Astrocyte of the hippocampus (primary cell): ENCODE results near the gene OSBPL2.

Experiments used
- DNase-seq: peaks from one replicate; pipeline ENCODE4 v3.0.0; 2011; ENCODE audit warnings: low read depth, low spot score

The OSBPL2 gene

GRCh38 chr20:62206388-62206775 lies 31.9 kb upstream of the OSBPL2 start:
- DNase-seq: no peak

DNA sequence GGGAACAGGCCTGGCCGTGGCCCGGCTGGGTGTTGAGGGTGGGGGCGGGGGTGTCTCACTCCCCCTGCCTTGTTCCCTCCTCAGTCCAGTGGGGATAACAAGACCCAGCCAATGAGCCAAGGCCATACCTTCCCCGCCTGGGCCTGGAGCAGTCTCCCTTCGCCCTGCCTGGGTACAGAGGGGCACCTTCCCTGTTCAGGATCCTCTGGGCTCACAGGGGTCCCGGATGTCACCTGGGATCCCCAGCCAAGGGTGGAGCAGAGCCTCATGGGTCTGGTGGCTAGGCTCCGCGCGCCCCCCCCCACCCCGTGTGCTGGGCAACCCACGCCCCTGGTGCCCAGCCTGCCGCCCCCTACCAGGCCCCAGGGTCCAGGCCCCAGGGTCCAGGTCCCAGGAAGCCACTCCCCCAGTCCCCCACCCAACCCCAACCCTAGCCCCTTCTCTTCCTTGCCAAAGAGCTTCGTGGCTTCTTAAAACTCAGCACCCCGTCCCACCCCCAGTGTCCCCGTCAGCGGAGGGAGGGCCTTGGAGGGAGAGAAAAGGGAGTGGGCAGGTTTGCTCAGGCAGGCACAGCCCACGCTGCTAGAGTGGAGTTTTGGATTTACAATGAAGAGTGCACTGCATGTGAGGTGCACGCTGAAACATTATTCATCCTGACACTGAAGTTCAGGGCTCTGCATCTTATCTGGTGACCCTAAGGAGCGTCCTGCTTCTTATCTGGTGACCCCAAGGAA lies 30.1 kb upstream of the OSBPL2 start:
- no peak for DNase-seq

DNA sequence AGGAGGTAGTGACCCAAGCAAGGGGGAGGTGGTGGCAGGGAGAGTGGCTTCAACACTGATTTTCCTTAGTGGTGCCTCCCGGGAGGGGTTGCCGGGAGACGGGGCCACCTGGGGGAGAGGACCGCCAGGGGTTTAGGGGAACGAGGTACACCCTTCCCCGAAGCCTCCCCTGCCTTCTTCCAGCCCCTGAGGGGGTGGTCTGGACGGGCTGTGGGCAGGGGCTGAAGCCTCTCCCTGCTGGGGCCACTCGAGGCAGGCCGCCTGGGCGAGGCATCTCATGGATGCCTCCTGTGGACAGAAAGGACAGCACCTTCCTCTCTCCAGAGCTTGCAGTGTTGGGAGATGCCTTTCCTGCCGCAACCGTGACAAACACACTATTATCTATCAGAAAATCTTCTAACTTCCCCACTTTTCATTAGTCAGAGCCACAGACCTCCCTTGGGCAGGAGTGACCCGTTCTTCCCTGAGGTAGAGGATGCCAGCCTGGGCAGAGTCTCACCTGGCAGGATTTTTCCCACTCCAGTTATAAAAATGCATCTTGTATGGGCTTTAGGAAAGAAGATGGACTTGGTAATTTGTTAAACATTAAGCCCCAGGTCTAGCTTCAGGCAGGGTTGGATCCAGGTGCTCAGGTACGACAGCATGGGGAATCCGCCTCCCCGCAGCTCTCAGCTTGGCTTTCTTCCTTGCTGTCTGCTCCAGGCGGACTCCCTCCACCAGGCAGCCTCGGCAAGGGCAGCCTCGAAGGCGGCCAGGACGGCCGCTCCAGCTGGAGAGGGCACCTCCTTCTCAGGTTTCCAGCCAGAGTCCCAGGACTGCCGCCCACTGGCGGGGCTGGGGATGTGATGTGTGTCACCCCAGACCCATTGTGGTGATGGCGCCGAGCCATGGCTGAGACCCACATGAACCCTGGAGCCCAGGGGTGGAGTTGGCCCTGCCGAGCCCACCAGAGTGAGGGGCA lies 29.2 kb upstream of the OSBPL2 start:
- peak; percentile 14 for DNase-seq

- DNase-seq: no peak
Observed at GRCh38 chr20:62209850-62210495, 28.3 kb upstream of the OSBPL2 start.

DNA sequence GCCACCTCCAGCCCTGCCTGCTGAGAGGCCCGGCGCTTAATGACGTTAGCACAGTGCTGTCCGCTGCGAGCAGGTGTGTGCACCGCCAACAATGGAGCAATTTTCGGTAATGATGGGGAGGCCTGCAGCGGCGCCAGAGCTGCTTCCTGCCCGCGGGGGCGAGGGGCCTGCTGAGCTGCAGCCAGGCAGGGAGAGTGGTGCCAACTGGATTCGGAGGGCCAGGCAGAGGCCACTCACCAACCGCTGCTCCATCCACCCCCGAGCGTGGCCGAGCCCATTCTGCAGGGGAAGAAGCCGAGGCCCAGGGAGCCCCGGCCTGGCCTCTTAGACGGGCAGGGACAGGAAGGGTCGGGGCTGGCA lies 27.8 kb upstream of the OSBPL2 start:
- no peak for DNase-seq

GRCh38 chr20:62211216-62211615 lies 27.1 kb upstream of the OSBPL2 start:
- DNase-seq: no peak

GRCh38 chr20:62211769-62212288 lies 26.5 kb upstream of the OSBPL2 start:
- DNase-seq: no peak

DNA sequence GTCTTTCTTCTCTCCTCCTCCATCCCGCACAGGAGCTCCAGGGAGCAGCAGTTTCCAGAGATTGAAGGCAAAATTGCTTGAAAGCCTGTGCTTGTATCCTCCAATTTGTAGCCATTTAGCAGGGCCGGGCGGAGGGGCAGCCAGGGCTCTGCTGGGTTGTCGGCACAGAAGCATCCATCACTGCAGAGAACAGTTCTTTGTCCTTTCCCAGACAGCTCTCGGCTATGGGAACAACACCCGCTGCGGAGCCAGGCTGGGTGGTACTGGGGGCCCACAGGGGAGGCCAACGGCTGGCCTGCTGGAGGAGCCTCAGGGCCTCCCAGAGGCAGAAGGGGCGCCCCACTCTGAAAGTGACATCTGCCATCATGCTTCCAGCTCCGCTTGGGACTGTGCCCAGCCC lies 26.0 kb upstream of the OSBPL2 start:
- DNase-seq: no peak

DNA sequence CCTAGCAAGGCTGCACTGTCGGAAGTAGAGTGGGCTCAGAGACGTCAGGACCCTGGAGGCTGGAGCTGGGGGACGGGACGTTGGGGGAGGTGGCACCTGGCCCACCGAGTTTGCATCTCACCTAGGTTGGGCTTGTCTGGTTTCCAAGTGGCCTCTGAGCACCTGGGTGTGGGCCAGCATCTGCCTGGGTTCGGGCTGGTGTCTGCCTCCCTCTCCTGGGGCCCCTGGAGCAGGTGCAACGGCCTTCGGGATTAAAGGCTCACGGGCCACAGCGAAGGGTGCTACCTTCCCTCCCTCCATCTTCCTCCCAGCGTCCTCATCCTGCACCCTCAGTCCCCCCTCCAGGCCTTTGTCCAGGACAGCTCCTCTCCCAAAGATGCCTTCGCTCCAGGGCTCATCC lies 24.3 kb upstream of the OSBPL2 start:
- DNase-seq: no peak

- DNase-seq: no peak
Observed at GRCh38 chr20:62215020-62215990, 23.0 kb upstream of the OSBPL2 start.

DNA sequence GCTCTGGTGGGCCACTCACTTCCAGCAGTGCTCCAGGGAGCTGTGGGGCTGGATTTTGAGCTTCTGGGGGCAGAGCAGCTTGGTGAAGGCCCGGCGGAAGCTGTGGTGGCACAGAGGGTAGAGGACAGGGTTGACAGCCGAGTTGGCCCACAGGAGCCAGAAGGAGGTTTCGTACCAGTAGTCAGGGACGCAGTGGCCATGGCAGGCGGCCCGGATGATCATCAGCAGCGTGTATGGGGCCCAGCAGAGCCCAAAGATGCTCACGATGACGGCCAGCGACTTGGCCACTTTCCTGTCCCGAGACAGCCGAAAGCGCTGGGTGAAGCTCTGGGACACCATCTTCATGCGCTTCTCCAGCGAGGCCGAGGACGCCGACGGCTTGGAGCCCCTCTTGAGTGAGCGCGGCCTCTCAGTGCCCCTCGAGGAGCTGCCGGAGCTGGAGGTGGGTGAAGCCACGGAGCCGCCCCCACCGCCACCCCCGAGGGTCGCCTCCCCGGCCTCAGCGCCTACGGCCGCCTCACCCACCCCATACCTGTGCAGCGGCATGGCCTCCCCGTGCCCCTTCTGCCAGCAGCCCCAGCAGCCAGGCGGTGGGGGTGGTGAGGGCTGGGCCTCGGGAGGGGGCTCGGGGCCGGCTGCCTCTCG lies 22.2 kb upstream of the OSBPL2 start:
- no peak for DNase-seq

DNA sequence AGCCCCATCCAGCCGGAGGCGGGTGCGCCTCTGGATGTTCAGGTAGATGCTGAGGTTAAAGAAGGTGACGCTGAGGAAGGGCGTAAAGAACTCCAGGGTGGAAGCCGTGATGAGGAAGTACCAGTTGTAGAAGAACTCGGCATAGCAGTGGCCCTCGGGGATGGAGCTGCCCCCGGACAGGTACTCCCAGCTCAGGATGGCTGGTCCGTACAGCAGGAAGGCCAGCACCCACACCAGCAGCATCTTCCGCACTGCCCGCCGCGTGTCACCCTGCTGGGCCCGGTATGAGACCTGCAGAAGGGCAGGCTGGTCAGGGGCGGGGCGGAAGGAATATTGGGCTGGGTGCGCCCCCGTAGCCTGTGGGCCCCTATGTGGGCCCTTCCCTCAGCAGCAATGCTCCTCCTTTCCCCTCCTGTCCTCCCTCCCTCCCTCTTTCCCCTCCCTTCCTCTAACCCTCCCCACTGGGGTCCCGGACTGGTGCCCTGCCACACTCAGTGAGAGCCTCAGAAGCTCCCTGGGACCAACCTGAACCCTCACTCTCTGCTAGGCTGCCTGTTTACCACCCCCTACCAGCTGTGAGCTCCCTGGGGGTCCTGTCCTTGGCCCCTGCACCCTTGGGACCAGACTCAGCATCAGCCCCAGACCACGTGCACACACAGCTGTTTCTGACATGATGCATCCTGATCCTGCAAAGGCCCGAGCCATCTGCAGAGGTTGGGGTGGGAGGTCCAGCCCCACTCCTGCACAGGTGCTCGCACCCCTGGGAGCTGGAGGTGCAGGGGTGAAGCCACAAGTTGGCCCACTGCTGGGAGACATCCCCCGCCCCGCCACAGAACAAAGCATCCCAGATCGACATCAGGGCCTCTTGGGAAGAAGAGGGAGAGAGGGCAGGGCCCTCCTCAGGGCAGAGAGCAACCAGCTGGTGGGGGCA lies 21.4 kb upstream of the OSBPL2 start:
- DNase-seq: no peak

GRCh38 chr20:62217913-62218773 lies 20.2 kb upstream of the OSBPL2 start:
- DNase-seq: no peak

GRCh38 chr20:62219101-62219991 lies 19.0 kb upstream of the OSBPL2 start:
- DNase-seq: peak; percentile 40

- DNase-seq: peak; percentile 73
Observed at GRCh38 chr20:62219992-62220665, 18.2 kb upstream of the OSBPL2 start, which contains the start of gene HRH3. TSS of gene HRH3 (minus strand) at chr20:62220278. CDS start at chr20:62219970, 308 bp downstream.

DNA sequence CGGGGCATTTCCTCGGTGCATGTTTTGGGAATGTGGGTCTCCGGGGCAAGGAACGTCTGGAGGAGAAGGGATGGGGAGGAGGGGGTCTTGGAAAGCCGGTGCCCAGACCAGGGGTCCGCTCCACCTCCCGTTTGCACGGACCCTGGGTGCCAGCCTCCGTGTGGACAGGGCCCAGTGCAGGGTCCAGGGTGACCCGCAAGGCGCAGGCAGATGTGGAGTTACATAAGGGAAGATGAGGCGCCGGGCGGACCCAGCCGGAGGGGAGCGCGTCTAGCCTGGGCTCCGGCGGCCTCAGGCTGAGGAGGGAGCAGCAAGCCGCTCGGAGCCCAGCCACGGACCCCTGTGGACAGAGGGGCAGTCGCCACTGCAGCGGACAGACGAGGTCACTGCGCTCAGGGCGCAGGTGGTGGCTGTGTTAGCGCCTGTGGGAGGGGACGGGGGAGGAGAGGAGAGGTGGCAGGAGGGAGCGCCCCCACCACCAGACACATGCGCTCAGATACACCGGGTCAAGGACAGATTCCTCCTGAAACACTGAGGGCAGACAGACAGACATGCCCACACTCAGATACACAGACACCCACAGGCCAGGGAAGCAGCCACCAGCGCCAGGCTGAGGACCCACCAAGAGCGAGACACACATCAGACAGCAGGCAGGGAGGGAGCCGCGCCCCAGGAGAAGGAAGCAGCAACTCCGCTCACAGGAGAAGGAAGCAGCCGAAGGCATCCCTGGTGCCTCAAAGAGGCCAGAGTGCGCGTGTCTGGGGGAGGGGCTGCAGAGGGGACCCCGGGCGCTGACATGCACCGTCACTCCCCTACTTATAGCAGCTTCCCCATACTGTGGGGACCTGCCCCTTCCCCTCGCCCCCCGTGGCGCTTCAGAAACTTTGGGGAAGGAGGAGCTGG lies 17.4 kb upstream of the OSBPL2 start:
- no peak for DNase-seq
